ENCODE data around the gene FOXK1. TPM values are rescaled to one million over a fixed set of nuclear protein-coding genes. Genes with fewer than 3 reads are reported as not detected.

Gene FOXK1
- total RNA-seq, 1 donor from 2014 or later, result 53.6 TPM

DNA sequence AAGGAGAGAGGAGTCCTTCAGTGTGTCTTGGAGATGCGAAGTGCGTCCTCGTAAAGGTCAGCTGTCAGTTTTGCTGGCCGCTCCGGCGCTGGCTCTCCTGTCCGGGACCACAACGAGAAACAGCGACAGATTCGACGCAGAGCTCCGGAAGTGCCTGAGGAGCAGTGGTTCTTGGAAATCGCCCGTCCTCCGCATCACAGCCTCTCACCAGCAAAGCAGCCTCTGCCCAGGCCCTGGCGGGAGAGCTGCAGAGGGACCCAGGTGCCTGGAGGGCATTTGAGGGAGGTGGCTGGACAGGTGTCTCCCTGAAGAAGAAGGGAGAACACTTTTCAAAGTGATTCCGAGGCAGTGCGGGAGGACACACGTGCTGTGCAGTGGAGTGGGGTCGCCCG, 81.7 kb downstream of the FOXK1 start:
- no peak overlapping the region for H3K4me2 ChIP-seq (ENCODE audit: low read length)
- H2AFZ ChIP-seq (ENCODE audit: low read depth, low read length), result no peak overlapping the region
- Mint-ChIP-seq H3K9me3 (ENCODE audit: unreplicated experiment) (no peaks in the 10 kb centered on the region), H3K27ac (ENCODE audit: unreplicated experiment) (peak overlapping the region; percentile 34), H3K4me1 (ENCODE audit: low read depth, unreplicated experiment) (no peaks in the 10 kb centered on the region), H3K36me3 (ENCODE audit: low read depth, unreplicated experiment) (peaks cover 14% of the 10 kb centered on the region), H3K4me3 (ENCODE audit: unreplicated experiment) (no peak overlapping the region), H3K27me3 (ENCODE audit: low read depth, unreplicated experiment) (no peaks in the 10 kb centered on the region)
- FAIRE-seq, result no peak
- H3K9me3 ChIP-seq (ENCODE audit: insufficient read depth, low read depth, low read length), result no peaks in the 10 kb centered on the region
- peaks cover 13% of the 10 kb centered on the region for H3K79me2 ChIP-seq (ENCODE audit: insufficient read depth, low read length)
- DNase-seq (ENCODE audit: low read depth), result no peak
- H3K9ac ChIP-seq (ENCODE audit: low read length), result no peak overlapping the region
- no peak overlapping the region for H3K27ac ChIP-seq (ENCODE audit: low read depth, low read length)
- no peak for TF ChIP-seq EZH2 (IDR thresholded peaks at IDR 0.05; ENCODE audit: insufficient read depth, low read length)
- TF ChIP-seq, protein P1, sequence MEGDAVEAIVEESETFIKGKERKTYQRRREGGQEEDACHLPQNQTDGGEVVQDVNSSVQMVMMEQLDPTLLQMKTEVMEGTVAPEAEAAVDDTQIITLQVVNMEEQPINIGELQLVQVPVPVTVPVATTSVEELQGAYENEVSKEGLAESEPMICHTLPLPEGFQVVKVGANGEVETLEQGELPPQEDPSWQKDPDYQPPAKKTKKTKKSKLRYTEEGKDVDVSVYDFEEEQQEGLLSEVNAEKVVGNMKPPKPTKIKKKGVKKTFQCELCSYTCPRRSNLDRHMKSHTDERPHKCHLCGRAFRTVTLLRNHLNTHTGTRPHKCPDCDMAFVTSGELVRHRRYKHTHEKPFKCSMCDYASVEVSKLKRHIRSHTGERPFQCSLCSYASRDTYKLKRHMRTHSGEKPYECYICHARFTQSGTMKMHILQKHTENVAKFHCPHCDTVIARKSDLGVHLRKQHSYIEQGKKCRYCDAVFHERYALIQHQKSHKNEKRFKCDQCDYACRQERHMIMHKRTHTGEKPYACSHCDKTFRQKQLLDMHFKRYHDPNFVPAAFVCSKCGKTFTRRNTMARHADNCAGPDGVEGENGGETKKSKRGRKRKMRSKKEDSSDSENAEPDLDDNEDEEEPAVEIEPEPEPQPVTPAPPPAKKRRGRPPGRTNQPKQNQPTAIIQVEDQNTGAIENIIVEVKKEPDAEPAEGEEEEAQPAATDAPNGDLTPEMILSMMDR (IDR thresholded peaks at IDR 0.05; ENCODE audit: insufficient read depth, low read depth, low read length), result no peak
- no peaks in the 10 kb centered on the region for H3K4me1 ChIP-seq (ENCODE audit: insufficient read depth, low read length)
- H3K27me3 ChIP-seq (ENCODE audit: insufficient read depth, low read length), result no peaks in the 10 kb centered on the region
- H3K36me3 ChIP-seq (ENCODE audit: insufficient read depth, low read length), result peaks cover 16% of the 10 kb centered on the region
- peaks cover 49% of the 10 kb centered on the region for H4K20me1 ChIP-seq (ENCODE audit: insufficient read depth, low read length)
- H3K4me3 ChIP-seq (ENCODE audit: insufficient read depth, low read depth, low read length), result no peak overlapping the region

DNA sequence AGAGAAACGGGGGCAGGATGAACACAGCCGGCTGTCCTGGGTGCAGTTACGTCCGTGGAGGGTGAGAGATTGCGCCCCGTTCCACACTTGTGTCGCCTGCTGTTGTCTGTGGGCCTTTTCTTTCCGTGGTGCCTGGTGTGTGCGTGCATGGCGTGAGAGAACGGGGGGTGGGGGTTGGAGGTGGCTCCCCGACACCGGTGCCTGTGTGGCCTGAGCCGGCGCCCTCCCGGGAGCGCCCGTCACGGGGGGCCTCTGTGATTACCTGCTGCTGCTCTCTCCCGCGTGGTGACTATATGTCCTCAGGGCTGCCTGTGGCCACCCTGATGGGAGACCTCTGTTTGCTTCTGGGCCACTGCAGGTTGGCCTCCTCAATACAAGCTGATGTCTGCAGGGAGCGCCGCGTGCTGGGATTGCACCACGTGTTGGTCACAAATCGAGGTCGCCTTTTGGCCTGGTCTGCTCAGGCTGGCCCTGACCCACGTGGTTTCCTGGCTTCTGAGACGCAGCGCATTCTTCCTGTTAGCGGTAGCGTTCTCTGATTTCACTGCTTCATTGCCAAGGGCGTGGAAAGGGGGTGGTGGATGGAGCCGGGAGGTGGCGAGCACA, 82.4 kb downstream of the FOXK1 start:
- Histone ChIP-seq H3K27ac (ENCODE audit: low read depth, low read length) (no peak overlapping the region), H2AFZ (ENCODE audit: low read depth, low read length) (no peak overlapping the region), H3K9ac (ENCODE audit: low read length) (no peak overlapping the region), H3K4me1 (ENCODE audit: insufficient read depth, low read length) (no peaks in the 10 kb centered on the region), H3K27me3 (ENCODE audit: insufficient read depth, low read length) (no peaks in the 10 kb centered on the region), H3K9me3 (ENCODE audit: insufficient read depth, low read depth, low read length) (no peaks in the 10 kb centered on the region), H4K20me1 (ENCODE audit: insufficient read depth, low read length) (peaks cover 56% of the 10 kb centered on the region), H3K4me2 (ENCODE audit: low read length) (no peak overlapping the region), H3K4me3 (ENCODE audit: insufficient read depth, low read depth, low read length) (no peak overlapping the region), H3K36me3 (ENCODE audit: insufficient read depth, low read length) (peaks cover 15% of the 10 kb centered on the region), H3K79me2 (ENCODE audit: insufficient read depth, low read length) (peaks cover 13% of the 10 kb centered on the region)
- Mint-ChIP-seq H3K27me3 (ENCODE audit: low read depth, unreplicated experiment) (no peaks in the 10 kb centered on the region), H3K4me3 (ENCODE audit: unreplicated experiment) (no peak overlapping the region), H3K4me1 (ENCODE audit: low read depth, unreplicated experiment) (no peaks in the 10 kb centered on the region), H3K27ac (ENCODE audit: unreplicated experiment) (no peak overlapping the region), H3K9me3 (ENCODE audit: unreplicated experiment) (no peaks in the 10 kb centered on the region), H3K36me3 (ENCODE audit: low read depth, unreplicated experiment) (peaks cover 14% of the 10 kb centered on the region)
- no peak for TF ChIP-seq EZH2 (IDR thresholded peaks at IDR 0.05; ENCODE audit: insufficient read depth, low read length)
- TF ChIP-seq, protein P1 (IDR thresholded peaks at IDR 0.05; ENCODE audit: insufficient read depth, low read depth, low read length), result no peak
- FAIRE-seq (no peak), DNase-seq (ENCODE audit: low read depth) (no peak)

DNA sequence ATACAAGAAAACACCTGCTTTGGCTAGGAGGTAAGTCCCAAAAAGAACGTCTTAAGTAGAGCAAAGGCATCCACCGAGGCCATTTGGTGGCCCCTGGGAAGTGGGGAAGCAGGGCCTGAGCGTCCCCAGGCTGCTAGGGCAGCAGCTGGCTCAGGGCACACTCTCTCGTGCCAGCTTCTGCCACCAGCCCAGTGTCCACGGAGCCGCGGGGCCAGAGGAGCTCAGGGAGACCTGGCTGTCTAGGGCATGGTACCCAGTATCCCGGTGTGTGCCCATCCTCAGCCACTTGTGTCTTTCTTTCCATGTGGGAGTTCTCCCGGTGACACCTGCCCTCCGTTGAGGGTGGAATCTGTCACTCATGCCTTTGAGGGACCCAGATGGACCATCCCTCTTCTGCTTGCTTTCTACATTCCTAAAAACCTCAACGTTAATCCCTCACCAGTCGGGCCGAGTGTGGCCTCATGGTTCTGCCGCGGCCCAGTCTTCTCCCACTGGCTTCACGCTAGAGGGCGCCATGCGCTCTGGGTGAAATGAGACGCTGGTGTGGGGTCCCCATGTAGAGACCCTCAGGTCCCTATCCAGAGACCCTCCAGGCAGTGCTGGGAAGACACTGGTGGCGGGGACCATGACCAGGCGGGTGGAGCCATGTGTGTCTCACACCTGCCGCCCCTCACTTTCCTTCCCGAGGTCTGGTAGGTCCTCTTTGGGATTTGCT, 83.8 kb downstream of the FOXK1 start:
- Histone ChIP-seq H4K20me1 (ENCODE audit: insufficient read depth, low read length) (peaks cover 67% of the 10 kb centered on the region), H3K4me2 (ENCODE audit: low read length) (no peak overlapping the region), H3K27me3 (ENCODE audit: insufficient read depth, low read length) (no peaks in the 10 kb centered on the region), H3K79me2 (ENCODE audit: insufficient read depth, low read length) (peaks cover 13% of the 10 kb centered on the region), H3K27ac (ENCODE audit: low read depth, low read length) (no peak overlapping the region), H3K9me3 (ENCODE audit: insufficient read depth, low read depth, low read length) (no peaks in the 10 kb centered on the region), H3K4me1 (ENCODE audit: insufficient read depth, low read length) (no peaks in the 10 kb centered on the region), H3K36me3 (ENCODE audit: insufficient read depth, low read length) (peaks cover 15% of the 10 kb centered on the region), H2AFZ (ENCODE audit: low read depth, low read length) (no peak overlapping the region), H3K9ac (ENCODE audit: low read length) (no peak overlapping the region), H3K4me3 (ENCODE audit: insufficient read depth, low read depth, low read length) (no peak overlapping the region)
- no peak overlapping the region for H3K27ac Mint-ChIP-seq (ENCODE audit: unreplicated experiment)
- no peak overlapping the region for H3K4me3 Mint-ChIP-seq (ENCODE audit: unreplicated experiment)
- no peaks in the 10 kb centered on the region for H3K4me1 Mint-ChIP-seq (ENCODE audit: low read depth, unreplicated experiment)
- TF ChIP-seq, protein P1 (IDR thresholded peaks at IDR 0.05; ENCODE audit: insufficient read depth, low read depth, low read length), result no peak
- TF ChIP-seq EZH2 (IDR thresholded peaks at IDR 0.05; ENCODE audit: insufficient read depth, low read length), result no peak
- DNase-seq (ENCODE audit: low read depth) (no peak), FAIRE-seq (no peak)
- peaks cover 19% of the 10 kb centered on the region for H3K36me3 Mint-ChIP-seq (ENCODE audit: low read depth, unreplicated experiment)
- no peaks in the 10 kb centered on the region for H3K27me3 Mint-ChIP-seq (ENCODE audit: low read depth, unreplicated experiment)
- no peaks in the 10 kb centered on the region for H3K9me3 Mint-ChIP-seq (ENCODE audit: unreplicated experiment)
